GM12874 (cell line): ENCODE measurements around the gene RAB1B.

Experiments
- TF ChIP-seq, protein P1 (sequence below): IDR thresholded peaks from 2 replicates; pipeline ENCODE4 v1.5.1; 2011; ENCODE audit warnings: low read depth, mild to moderate bottlenecking, control low read depth, low read length, moderate library complexity; ENCODE audit not compliant: insufficient read depth

RAB1B gene

DNA sequence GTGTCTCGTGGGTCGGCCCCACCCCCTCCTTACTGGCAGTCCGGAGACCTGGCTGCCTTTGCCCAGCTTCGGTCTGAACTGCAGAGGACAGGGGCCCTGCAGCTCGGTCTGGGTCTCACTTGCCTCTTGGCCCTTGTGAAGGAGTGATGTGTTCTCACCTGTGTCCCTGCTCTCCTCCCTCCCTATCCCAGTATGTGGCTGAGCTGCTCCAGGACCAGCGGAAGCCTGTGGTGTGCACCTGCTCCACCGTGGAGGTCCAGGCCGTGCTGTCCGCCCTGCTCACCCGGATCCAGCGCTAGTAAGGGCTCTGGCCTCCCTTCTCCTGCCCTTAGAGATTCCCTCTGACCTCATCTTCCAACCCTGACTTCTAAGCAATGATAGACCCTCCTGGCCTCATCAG is 35.7 kb upstream of the RAB1B start:
- TF ChIP-seq, protein P1, sequence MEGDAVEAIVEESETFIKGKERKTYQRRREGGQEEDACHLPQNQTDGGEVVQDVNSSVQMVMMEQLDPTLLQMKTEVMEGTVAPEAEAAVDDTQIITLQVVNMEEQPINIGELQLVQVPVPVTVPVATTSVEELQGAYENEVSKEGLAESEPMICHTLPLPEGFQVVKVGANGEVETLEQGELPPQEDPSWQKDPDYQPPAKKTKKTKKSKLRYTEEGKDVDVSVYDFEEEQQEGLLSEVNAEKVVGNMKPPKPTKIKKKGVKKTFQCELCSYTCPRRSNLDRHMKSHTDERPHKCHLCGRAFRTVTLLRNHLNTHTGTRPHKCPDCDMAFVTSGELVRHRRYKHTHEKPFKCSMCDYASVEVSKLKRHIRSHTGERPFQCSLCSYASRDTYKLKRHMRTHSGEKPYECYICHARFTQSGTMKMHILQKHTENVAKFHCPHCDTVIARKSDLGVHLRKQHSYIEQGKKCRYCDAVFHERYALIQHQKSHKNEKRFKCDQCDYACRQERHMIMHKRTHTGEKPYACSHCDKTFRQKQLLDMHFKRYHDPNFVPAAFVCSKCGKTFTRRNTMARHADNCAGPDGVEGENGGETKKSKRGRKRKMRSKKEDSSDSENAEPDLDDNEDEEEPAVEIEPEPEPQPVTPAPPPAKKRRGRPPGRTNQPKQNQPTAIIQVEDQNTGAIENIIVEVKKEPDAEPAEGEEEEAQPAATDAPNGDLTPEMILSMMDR: no peak

DNA sequence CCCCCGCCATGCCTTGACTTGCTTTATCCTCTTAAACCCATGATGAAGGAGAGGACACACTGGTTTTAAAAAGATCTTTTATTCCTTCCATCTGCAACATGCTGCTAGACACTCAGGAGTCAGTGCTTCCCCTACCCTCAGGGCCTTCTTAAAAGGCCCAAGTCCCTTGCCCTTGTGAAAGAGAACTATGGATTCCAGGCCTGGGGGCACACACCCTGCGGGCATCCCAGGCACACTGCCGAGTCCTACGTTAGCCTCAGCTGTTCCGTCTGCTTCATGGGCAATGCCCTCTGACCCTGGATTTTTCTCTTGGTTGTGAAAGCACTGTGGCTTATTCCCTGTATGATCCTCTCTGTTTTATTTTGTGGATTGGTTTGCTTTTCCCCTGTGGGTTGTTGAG is 35.1 kb upstream of the RAB1B start:
- TF ChIP-seq, protein P1: no peak

DNA sequence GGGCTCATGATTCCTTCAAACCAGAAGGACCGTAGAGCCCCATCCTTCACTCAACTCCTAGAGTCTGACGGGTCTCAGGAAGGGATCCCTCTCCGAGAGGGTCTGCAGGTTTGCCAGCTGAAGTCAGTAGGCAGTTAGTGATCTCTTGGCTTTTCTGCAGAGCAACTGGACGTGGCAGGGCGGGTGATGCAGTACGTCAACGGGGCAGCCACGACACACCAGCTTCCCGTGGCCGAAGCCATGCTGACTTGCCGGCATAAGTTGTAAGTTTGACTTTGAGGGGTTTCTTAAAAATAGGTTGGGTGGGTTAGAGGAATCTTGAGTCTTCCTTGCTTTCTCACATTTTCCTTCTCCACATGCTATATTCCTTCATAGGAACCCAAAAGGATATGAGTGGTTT is 33.3 kb upstream of the RAB1B start:
- TF ChIP-seq, protein P1: no peak

DNA sequence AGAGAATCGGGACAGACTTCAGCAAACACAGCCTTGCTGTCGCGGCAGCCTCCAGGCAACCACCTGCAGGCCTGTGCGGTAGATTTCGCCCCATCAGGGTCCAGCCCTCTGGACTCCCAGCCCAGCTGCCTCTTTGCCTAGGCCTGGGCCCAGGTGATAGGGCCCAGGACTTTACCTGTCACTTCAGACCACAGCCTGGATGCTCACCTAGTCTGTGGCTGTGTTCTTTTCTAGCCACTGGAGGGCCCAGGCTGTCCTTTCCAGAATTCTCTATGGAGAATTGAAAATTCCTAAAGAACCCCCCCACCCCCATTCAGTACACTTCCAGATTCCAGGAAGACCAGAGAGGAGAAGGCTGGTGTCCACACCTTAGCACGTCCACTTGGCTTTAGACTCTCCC is 30.6 kb upstream of the RAB1B start:
- TF ChIP-seq, protein P1: no peak

DNA sequence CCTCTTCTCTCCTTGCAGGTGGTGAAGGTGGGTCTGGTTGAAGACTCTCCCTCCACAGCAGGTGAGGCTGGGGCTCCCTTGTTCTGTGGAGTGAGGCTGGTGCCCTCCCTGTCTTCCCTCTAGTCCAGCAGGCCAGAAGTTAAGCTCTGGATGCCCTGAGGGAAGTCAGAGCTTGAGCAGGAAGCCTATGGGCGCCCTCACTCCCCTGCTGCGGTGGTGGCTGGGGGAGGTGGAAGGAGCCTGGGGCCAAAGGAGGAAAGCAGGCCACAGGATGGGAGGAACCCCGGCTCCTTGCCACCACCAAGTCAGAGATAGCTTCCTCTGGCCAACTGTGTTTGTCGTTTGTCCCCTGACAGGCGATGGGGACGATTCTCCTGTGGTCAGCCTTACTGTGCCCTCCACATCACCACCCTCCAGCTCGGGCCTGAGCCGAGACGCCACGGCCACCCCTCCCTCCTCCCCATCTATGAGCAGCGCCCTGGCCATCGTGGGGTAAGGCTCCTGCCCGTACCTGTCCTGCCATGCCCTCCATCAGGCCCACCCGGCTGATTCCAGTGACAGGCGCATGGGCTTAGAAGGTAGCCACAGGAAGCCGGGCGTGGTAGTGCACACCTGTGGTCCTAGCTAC is 29.5 kb upstream of the RAB1B start:
- TF ChIP-seq, protein P1: no peak

DNA sequence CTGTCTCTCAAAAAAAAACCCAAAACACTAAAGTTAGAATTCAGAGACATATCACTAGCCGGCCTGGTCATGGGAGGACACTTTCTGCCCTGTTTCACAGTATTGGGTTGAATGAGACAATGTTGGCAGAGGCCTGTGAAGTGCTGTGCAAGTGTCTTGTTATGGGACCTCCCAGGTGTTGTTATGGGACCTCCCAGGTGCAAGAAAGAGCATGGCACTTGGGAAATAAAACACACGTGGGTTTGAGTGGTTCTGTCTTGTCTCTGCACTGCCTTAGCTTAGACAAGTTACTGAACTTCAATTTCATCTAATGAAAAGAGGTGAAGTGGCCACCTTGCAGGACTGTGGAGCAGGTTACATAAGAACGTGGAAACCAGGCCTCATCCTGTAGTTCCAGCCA is 28.9 kb upstream of the RAB1B start:
- TF ChIP-seq, protein P1: no peak

DNA sequence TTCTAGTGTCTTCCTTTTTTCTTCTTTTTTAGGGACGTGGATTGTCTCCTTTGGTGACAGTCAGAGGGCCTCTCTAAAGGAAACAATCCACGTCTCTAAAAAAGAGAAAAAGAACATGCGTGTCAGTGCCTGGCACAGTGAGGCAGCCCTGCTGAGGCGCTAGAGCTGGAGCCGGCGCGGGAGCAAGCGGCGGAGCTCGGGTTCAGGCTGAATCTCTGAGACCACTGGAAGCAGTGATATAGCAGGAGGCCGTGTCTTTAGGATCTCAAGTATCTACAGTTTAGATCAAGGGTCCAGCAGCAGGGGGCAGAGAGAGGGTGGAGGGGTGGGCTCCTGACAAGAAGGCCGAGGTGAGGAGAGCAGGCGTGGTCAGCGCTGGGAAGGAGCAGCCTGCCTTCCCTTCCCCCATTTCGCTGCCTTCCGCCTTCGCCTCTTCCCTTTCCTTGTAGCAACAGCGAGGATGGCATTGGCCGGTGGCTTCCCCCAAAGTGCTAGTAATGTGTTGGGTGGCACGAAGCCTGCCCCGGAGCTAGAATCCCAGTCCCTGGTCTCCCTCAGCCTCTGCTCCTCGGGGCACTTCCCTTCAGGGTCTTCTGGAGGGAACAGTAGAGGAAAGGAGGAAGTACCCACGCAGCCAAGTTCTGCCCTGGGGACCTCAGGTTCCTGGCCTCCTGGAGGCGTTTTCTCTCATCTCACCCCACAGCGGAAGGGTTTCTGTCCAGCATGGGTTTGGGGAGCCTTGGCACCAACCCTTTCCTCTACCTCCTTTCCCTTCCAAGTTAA is 28.2 kb upstream of the RAB1B start:
- TF ChIP-seq, protein P1: no peak
